NCI-H460 (cell line): ENCODE measurements around the gene ADI1. TPM values are rescaled to one million over a fixed set of nuclear protein-coding genes. Genes with fewer than 3 reads are reported as not detected.
"Not testable (repeated sequence)": the region's sequence is repeated elsewhere in the genome, so short reads cannot be mapped to it uniquely, and the experiment has no call there.

Experiments used
- DNase-seq: peaks from one replicate; pipeline ENCODE4 v3.0.0-alpha.2; 2016; ENCODE audit warnings: low read depth; ENCODE audit errors: extremely low read depth
- total RNA-seq: library from RNA; depleted of rRNA; stranded (reverse); fragments of >200 nt; shearing (Covaris generic); gene quantifications from 2 replicates; pipeline ENCODE4 v1.2.3, GENCODE V29; 2014

Gene ADI1
- total RNA-seq, 1 experiment from 2014 or later: 28.5 TPM

DNA sequence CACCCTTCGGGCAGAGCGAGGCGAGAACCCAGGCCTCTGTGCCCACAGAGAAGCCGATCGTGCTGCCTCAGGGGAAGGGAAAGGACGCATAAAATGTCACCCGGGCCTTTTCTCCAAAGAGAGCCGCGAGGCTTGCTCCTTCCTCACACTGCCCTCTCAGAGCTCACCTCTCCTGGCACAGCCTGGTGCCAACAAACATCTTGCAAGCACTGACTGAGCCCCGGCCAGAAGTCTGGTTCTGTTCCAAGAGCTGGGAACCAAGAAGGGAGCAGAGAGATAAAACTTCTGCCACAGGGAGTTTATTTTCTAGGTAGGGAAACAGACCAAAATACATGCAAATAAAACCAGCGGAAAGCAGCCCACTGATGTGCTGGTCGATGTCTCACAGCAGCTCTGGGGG, 13.6 kb upstream of the ADI1 start:
- DNase-seq: no peak

DNA sequence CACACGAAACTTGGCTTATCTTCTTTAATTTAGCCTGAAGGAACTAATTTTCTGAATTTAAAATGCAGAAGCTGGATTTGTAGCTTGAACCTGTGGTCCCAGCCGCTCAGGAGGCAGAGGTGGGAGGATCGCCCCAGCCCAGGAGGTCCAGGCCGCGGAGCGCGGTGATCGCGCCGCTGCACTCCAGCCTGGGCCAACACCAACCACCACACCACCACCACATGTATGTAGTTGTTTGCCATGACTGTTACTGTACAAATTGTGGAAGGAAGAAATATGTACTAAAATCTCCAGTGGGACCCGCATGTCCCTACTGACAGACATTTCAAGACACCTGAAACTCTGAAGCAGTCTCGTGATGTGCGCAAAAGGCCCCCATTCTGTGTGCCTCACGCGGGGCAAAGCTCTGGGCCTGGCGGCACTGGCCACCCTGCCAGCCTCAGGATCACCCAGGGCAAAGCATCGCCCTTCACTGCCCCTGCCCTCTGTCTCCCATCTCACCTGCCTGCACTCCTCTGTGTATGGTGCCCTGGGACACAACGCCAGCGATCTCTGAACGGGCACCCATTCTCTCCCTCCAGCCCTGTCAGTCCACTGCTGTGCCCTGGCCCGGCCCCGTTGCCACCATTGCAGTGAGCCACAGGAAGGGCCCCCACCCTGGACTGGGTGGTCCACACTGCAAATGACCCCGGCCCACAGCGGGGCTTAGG, 10.1 kb upstream of the ADI1 start:
- DNase-seq: no peak

DNA sequence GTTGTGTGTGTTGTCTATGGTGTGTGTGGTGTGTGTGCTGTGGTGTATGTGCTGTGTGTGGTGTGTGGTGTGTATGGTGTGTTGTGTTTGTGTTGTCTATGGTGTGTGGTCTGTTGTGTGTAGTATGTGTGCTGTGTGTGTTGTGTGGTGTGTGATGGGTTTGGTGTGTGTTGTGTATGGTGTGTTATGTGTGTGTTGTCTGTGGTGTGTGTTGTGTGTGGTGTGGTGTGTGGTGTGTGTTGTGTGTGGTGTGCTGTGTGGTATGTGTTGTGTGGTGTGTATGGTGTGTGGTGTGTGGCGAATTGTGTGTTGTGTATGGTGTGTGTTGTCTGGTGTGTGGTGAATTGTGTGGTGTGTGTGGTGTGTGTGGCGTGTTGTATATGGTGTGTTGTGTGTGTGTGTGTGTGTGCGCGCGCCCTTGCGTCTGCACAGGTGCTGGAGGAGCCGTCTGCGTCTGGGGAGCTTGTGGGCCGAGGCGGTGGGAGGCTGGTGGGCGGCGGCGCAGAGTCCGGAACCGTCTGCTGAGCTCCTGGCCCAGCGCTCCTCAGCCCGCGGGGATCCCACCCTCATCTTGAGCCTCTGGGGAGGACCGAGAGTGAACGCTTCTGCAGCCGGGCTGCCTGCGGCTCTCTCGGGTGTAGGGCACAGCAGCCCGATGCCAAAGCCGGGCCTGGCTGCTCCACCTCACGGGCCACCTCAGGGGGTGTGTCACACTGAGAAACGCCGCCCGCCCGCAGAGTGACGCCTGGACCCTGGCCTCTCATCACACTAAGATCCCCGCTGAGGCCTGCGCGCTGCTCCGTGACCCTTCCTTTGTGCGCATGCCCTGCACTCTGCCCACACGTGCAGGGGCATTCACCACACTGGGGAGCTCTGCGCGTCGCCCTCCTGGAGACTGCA, 8.8 kb upstream of the ADI1 start:
- no peak for DNase-seq

DNA sequence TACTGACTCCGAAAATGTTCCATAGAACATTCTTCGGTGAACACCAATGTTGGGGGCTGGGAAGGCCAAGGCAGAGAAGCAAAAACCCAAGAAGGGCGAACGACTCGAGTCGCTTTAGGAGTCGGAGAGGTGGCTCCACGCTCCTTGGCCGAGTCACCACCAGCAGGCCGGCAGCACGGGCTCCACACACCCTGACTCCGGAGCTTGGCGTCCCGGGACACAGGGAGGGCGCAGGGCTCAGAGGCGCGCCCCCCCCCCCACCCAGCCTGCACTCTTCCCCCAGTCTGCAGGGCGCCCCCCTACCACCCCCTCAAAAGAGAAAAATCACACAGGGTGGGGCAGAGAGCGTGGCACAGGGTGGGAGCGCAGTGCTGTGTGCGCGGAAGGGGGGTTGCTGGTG, 7.5 kb upstream of the ADI1 start:
- no peak for DNase-seq

DNA sequence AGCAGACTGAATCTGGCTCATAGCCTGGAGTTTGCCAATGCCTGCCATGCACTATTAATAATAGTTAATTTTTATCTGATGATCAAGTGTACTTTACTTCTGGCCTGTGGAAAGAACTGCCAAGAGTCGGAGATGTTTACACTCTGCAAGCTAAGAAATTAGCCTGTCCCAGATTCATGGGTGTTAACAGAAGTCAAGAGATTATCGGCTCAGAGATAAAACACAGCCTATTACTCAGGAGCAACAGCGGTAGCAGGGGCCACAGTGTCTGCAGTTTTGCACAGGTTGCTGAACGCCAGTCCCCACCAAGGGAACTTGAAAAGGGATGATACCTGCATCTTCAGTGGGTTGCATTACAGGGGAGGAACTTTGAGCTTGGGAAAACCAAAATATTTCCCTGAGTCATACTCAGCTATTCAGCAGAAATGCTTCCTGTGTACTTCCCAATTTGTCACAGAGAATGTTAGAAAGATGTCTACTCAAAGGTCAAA, 4.3 kb upstream of the ADI1 start:
- DNase-seq: no peak

DNA sequence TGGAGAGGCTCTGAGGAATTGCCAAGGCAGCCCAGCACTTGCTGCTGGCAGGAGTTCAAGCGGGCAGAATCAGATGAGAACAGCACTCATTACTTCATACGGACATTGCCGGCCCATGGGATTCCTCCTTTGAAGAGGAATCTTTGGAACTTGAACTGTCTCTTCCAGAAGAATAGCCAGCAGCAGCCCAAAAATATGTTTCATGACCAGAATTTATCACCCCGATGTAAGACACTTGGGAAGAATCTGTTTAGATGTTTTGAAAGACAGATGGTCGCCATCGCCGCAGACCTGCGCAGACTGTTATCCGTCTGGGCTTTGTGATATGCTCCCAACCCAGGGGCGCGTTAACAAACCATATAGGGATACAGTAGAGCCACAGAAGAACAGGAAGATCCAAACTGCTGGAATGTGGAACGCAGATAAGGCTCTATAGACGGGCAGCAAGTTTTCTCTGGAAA, 3.7 kb upstream of the ADI1 start:
- no peak for DNase-seq

DNA sequence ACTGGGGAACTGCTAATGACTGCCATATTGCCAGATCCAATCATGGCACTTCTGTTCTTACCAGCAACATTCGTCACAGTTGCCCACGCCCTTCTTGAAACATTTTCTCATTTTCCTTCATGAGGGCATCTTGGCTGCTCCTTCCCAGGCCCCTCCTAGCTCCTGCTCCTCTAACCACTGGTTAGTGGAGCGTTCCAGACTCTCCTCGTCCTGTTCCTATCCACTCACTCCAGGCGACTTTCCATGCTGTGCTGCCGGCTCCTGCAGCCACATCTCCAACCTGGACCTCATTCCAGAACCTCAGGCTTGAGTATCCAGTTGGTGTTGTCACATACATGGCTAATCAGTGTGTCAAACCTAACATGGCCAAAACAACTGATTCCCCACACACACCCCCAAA, 1.3 kb upstream of the ADI1 start:
- no peak for DNase-seq

DNA sequence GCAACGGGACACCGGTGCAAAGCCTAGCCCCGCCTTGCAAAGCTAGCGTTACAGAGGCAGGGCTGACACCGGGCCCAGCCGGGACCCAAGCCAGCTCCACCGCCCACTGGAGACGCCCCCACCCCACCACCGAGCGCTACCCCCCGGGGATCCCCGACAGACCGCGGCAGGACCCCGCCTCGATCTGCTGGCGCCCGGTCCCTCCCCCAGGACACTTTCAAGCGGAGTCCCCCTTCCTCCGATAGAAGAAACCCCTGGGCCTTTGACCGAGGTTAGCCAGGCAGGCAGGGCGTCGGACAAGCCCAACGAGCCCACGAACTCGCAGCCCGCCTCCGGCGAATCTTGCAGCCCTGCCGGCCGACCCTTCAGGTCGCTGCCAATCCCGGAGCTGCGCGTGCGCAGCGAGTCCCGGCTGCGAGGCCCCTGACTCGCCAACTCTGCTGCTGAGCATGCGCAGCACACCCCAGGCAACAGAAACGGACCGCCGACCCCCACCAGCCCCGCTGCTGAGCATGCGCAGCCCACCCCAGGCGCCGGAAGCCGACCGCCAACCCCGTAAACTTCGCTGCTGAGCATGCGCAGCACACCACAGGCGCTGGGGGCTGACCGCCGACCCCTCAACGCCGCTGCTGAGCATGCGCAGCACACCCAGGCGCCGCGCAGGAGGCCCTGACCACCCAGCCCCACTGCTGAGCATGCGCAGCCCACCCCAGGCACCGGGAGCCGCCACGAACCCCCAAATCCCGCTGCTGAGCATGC, 656 bp downstream of the ADI1 start:
- peak; percentile 97 for DNase-seq

DNA sequence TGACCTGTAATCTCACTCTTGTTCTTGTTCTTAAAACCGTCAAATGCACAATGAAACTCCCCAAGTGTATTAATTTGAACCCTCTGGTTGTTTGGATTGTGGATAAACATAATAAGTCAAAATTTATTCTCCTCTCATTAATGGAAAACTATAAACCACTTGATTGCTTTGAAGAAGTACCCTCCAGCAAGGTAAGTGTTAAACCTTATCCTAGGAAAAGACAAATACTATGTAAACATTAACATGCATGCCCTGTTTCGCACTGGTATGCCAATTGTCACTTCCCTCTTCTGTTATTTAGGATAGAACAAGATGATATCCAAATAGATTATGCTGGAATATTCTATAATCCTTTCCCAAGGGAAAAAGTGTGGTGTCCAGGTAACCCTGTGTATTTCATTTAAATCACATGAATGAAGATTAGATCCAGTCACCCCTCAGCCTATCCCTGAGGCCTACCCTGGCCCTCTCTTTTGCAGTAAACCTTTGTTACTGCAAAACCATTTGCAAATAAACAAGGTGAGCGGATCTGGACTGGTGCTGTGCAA, 1.3 kb downstream of the ADI1 start:
- no peak for DNase-seq

DNA sequence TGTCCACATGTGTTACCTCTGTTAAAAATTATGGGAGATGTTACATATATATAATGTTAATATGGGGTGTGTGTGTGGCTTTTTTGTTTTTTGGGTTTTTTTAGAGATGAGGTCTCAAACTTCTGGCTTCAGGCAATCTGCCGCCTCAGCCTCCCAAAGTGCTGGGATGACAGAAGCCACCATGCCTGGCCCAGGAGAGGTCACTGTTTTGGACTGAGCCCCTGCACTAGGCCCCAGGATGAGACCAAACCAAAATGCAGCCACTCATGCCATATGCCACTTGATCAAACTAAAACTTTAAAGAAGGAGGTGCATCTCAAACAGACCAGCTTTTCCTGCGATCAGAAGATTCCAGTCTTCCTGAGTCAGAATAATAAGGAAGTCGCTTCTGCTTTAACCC, 2.5 kb downstream of the ADI1 start:
- DNase-seq: no peak

DNA sequence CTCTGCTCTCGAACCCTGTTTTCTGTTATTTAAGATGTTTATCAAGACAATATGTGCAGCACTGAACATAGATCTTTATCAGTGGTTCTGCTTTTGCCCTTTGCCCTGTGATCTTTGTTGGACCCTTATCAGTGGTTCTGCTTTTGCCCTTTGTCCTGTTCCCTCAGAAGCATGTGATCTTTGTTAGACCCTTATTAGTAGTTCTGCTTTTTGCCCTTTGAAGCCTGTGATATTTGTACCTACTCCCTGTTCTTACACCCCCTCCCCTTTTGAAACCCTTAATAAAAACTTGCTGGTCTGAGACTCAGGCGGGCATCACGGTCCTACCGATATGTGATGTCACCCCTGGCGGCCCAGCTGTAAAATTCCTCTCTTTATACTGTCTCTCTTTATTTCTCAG, 3.9 kb downstream of the ADI1 start:
- DNase-seq: not testable (repeated sequence)

DNA sequence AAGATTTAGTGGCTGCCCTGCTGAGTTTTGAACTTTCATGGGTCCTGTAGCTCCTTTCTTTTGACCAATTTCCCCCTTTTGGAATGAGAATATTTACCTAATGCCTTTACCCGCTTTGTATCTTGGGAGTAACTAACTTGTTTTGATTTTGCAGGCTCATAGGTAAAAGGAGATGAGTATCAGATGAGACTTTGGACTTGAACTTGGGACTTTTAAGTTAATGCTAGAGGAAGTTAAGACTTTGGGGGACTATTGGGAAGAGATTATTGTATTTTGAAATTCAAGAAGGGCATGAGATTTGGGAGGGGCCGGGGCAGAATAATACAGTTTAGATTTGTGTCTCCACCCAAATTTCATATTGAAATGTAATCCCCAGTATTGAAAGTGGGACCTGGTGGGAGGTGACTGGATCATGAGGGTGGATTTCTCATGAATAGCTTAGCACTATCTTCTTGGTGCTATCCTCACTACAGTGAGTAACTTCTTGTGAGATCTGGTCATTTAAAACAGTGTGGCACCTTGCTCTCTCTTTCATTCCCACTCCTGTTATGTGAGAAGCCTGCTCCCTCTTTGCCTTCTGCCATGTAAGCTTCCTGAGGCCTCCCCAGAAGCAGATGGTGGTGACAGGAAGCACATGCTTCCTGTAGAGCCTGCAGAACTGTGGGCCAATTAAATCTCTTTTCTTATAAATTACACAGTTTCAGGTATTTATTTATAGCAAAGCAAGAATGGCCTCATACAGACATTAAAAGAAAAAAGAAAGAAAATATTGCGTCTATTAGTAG, 6.1 kb downstream of the ADI1 start:
- no peak for DNase-seq

DNA sequence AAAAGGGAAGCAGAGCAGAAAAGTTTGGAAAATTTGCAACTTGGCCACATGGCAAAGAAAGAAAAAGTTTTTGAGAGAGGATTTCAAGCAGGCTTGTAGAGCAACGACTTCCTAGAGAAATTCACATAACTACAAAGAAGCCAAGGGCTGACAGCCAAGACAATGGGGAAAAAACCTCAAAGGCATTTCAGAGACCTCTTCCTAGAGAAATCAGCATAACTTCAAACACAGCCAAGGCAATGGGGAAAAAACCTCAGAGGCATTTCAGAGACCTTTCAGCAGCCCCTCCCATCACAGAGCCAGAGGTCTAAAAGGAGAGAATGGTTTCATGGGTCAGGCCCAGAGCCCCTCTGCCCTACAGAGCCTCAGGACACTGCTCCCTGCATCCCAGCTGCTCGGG, 7.2 kb downstream of the ADI1 start:
- no peak for DNase-seq

DNA sequence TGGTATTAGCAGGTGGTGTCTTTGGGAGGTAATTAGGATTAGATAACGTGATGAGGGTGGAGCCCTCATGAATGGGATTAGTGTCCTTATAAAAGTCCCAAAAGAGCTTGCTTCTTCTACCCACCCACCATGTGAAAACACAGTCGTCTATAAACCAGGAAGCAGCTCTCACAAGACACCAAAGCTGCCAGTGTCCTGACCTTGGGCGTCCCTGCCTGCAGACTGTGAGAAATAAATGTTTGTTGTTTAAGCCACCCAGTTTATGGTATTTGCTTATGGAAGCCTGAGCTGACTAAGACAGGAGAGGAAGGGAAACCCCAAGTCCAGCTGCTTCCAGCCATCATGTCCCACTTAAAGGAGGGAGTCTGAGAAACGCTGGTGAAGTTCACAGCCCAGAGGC, 13.6 kb downstream of the ADI1 start:
- no peak for DNase-seq

DNA sequence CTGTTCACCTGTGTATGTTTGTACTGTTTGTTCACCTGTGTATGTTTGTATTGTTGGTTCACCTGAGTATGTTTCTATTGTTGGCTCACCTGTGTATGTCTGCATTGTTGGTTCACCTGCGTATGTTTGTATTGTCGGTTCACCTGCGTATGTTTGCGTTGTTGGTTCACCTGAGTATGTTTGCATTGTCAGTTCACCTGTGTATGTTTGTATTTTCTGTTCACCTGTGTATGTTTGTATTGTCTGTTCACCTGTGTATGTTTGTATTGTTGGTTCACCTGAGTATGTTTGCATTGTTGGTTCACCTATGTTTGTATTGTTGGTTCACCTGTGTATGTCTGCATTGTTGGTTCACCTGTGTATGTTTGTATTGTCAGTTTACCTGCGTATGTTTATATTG, 14.6 kb downstream of the ADI1 start:
- DNase-seq: no peak

DNA sequence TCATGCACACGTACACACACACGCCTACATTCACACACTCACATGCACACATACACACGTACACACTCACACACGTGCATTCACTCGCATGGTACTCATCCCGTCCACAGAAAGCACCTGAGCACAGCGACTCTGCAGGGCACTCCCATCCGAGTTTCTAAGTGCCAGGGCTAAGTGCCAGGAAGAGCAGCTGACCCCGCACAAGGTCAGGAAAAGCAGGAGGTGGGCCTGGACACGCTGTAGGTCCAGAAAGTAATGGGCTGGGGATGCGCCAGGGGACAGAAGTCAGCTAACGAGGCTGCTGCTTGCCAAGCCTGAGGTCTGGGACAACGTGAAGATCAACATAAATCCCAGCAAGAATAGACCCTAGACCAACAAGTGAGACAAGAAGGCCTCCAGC, 15.8 kb downstream of the ADI1 start:
- no peak for DNase-seq

DNA sequence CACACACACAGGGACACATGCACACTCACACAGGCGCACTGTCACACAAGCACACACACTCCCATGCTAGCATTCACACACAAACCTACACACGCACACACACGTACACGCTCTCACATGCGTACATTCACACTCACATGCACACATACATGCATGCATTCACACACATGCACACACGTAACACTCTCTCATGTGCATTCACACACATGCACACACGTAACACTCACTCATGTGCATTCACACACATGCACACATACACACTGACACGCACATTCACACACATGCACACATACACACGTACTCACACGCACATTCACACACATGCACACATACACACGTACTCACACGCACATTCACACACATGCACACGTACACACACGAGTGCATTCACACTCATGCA, 16.3 kb downstream of the ADI1 start:
- no peak for DNase-seq

DNA sequence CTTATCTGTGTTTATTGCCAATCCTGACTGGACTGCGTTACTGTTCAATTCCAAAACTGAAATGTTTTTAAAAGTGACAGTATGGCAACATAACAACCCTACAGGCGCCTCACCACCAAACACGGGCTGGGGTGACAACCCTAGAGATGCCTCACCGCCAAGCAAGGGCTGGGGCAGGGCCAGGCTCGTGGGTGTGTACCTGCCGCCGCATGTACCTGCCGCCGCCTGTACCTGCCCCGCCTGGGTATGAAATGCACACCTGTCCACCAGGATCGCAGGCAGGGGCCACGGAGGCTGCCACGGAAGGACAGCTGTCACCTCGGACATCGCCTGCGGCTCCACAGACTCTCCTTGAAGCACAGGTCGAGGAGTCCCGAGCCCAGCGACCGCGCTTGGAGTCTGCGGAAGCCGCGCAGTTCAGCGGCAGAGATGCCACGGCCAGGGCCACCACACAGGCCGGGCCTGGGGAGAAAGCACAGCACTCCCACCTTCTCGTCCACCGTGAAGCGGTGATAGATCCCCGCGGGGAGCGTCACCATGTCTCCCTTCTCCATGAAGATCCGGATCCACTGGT, 18.9 kb downstream of the ADI1 start:
- no peak for DNase-seq

DNA sequence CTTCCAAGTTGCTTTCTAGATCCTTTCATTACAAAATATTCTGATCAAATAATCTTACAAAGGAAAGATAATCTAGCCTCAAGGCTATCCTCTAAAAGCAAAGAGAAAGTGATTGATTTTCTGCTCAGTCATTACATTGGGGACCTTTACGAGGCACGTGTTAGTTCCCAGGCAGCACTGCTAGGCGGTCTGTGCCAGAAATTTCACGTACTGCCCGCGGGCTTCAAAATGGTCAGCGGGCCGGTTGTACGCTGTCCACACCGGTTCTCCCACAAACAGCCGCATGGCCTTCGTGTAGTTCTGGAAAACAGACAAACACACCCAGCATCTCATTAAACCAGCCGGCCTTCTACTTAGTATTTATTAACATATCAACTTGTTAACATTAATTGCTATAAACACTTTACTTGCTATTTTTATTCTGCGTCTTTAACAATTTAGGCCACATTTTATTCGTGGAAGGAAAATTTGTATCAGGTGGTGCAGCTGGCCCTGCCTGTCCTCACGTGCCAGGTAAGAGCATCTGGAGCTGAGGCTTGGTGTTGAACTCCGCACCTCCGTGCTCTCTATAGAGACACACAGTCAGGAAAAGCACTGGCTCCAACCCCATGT, 20.4 kb downstream of the ADI1 start:
- DNase-seq: no peak
